ENCODE results near the gene AP5S1. TPM values are rescaled to one million over a fixed set of nuclear protein-coding genes. Genes with fewer than 3 reads are reported as not detected.
A peak's percentile ranks its signal among the peaks of the same experiment; 100 is the strongest.

AP5S1 gene
- polyA plus RNA-seq, 1 donor from 2014 or later, result 11.3 TPM

- peak overlapping the region; percentile 23 for H3K9ac ChIP-seq (ENCODE audit: low read length)
- H4K20me1 ChIP-seq (ENCODE audit: insufficient read depth), result no peaks in the 10 kb centered on the region
- no peaks in the 10 kb centered on the region for H3K9me2 ChIP-seq (ENCODE audit: insufficient read depth, low read length)
- TF ChIP-seq POLR2AphosphoS5 (IDR thresholded peaks at IDR 0.05) (no peak), SMC3 (conservative IDR thresholded peaks at IDR 0.05; ENCODE audit: poor library complexity) (no peak), RAD21 (conservative IDR thresholded peaks at IDR 0.05) (no peak), TAF1 (IDR thresholded peaks at IDR 0.05; ENCODE audit: low read depth) (no peak), REST (IDR thresholded peaks at IDR 0.05; ENCODE audit: borderline replicate concordance) (no peak), EZH2 (IDR thresholded peaks at IDR 0.05; ENCODE audit: borderline replicate concordance, insufficient read depth, low read length, poor library complexity, severe bottlenecking) (no peak), CTCF (IDR thresholded peaks at IDR 0.05; ENCODE audit: poor library complexity, severe bottlenecking) (no peak), EP300 (conservative IDR thresholded peaks at IDR 0.05; ENCODE audit: poor library complexity, severe bottlenecking) (no peak), MXI1 (conservative IDR thresholded peaks at IDR 0.05; ENCODE audit: poor library complexity, severe bottlenecking) (no peak)
- no peak overlapping the region for H2AFZ ChIP-seq (ENCODE audit: low read depth, low read length)
- no peak overlapping the region for H3K27ac ChIP-seq (ENCODE audit: low read length)
- no peak overlapping the region for H3K4me2 ChIP-seq (ENCODE audit: low read length)
- H3K4me3 ChIP-seq (ENCODE audit: low read length), result peak overlapping the region; percentile 56
- H3K79me2 ChIP-seq (replicated peaks; ENCODE audit: insufficient read depth, low read length), result no peaks in the 10 kb centered on the region
- no peaks in the 10 kb centered on the region for H3F3A ChIP-seq (ENCODE audit: insufficient read depth, low read length, poor library complexity, severe bottlenecking)
- H3K27me3 ChIP-seq (ENCODE audit: insufficient read depth, low read depth, low read length), result peaks cover 34% of the 10 kb centered on the region
- H3K36me3 ChIP-seq (ENCODE audit: insufficient read depth, low read length), result no peaks in the 10 kb centered on the region
- no peaks in the 10 kb centered on the region for H3K9me3 ChIP-seq (ENCODE audit: low read length)
These were observed 42.4 kb upstream of the AP5S1 start for GRCh38 chr20:3777716-3778629.

GRCh38 chr20:3778976-3779375 is 41.4 kb upstream of the AP5S1 start:
- no peak overlapping the region for H3K27ac ChIP-seq (ENCODE audit: low read length)
- no peaks in the 10 kb centered on the region for H3K36me3 ChIP-seq (ENCODE audit: insufficient read depth, low read length)
- no peak overlapping the region for H2AFZ ChIP-seq (ENCODE audit: low read depth, low read length)
- H3K79me2 ChIP-seq (replicated peaks; ENCODE audit: insufficient read depth, low read length), result no peaks in the 10 kb centered on the region
- no peak for TF ChIP-seq SMC3 (conservative IDR thresholded peaks at IDR 0.05; ENCODE audit: poor library complexity)
- H3K9me3 ChIP-seq (ENCODE audit: low read length), result no peaks in the 10 kb centered on the region
- no peaks in the 10 kb centered on the region for H3K9me2 ChIP-seq (ENCODE audit: insufficient read depth, low read length)
- no peaks in the 10 kb centered on the region for H4K20me1 ChIP-seq (ENCODE audit: insufficient read depth)
- peaks cover 34% of the 10 kb centered on the region for H3K27me3 ChIP-seq (ENCODE audit: insufficient read depth, low read depth, low read length)
- no peak overlapping the region for H3K4me3 ChIP-seq (ENCODE audit: low read length)
- no peak overlapping the region for H3K4me2 ChIP-seq (ENCODE audit: low read length)
- H3K9ac ChIP-seq (ENCODE audit: low read length), result no peak overlapping the region
- no peaks in the 10 kb centered on the region for H3F3A ChIP-seq (ENCODE audit: insufficient read depth, low read length, poor library complexity, severe bottlenecking)
